T-helper 1 cell (primary cell): ENCODE data around the gene IFNA16.
"Not testable (repeated sequence)": the region's sequence is repeated elsewhere in the genome, so short reads cannot be mapped to it uniquely, and the experiment has no call there.

ENCODE experiments used
- DNase-seq, 5 donors: peaks; one replicate each; pipeline ENCODE4 v3.0.0-alpha.2; 2012 to 2020

IFNA16 gene

GRCh38 chr9:21194867-21195776 lies 22.0 kb downstream of the IFNA16 start:
- peak in 2 of 5 donors; percentile 8 to 14 for DNase-seq

- not testable (repeated sequence) for DNase-seq
Observed at GRCh38 chr9:21187487-21187886, 29.6 kb downstream of the IFNA16 start, which contains the start of gene IFNA4. Gene IFNA4, minus strand, starts transcription at chr9:21187587. Its CDS starts 56 bp downstream, at chr9:21187531.

DNA sequence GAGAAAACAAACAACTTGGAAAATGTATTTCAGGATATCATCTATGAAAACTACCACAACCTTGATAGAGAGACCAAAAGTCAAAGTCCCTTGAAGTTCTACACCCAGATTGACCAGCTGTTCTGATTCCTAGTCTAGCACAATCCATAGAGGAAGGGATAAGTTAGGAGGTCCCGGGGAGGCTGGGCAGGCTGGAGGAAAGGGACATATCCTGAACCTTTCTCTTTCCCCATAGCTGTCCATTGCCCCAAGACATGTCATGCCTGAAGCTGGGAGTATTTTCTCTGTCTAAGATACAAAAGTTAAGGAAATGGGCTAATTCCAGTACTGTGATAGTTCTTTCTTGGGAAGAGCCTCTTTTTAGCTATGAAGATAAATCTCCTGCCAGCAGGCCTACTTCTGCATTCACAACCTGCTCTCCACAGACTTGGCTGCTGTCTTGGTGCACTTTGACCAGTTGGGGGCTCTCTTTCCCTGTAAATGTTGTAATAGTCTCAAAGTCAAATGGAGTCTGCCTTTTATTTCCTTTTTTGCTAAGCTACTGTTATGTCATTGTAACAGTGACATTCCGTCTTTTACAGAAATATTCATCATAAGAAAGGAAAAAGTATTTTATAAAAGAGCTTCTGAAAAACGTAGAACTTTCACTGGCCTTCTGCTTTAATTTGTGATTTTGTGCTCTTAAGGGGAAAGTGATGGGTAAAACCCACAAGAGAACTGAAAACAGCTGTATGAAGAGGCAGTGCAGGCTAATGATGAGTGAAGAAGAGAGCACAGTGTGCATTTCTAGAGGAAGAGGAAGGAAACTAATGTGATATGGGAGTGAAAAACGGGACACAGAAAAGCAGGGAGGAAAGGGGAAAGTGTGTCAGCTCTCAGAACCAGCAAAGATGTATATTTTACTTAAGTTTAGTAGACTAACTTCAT lies 34.0 kb downstream of the IFNA16 start:
- peak in 1 of 5 donors; percentile 25 for DNase-seq

DNA sequence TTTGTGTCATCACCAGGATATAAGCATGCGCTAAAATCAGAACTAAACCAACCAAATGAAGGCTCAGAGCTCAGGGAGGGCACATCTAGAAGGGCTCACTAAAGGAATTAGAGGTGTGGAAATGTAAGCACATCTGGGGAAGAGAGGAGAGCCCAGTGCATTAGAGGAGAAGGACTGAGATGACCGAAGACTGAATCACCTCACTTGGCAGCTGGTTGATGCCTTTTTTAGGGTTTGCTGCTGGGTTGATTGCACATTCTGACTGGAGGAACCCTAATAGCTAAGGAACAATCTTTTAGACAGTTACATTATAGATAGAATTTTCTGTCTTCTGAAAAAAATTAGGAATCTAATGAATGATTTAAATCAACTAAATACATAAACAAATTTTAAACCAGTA lies 42.4 kb downstream of the IFNA16 start:
- DNase-seq, result no peak

DNA sequence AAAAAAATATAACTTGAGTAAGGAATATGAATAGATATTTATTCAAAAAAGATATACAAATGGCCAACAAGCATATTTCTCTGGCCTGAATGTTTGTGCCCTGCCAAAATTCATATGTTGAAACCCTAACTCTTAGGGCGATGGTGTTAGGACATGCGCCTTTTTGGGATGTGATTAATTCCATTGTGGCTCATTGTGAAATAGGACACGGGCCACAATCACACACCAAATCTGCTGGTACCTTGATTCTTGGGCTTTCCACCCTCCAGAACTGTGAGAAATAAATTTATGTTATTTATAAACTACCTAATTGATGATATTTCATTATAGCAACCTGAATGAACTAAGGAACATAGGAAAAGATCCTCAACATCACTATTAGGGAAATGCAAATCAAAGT lies 45.0 kb downstream of the IFNA16 start:
- DNase-seq, result no peak

- no peak for DNase-seq
Observed at GRCh38 chr9:21171351-21171750, 45.8 kb downstream of the IFNA16 start.

- not testable (repeated sequence) for DNase-seq
Observed at GRCh38 chr9:21166560-21166959, 50.6 kb downstream of the IFNA16 start, which contains the start of gene IFNA21. Gene IFNA21, minus strand, starts transcription at chr9:21166660. Its CDS starts 48 bp downstream, at chr9:21166612.
